Measurements from ENCODE around the gene DGKG.

GRCh38 chr3:186255703-186256331 is 106.2 kb downstream of the DGKG start:
- TF ChIP-seq SPI1 (IDR thresholded peaks at IDR 0.05; ENCODE audit: low read depth, low read length) (no peak), POLR2A (IDR thresholded peaks at IDR 0.05; ENCODE audit: low read depth, low read length) (no peak), POLR2AphosphoS5 (IDR thresholded peaks at IDR 0.05; ENCODE audit: low read depth, low read length) (no peak), TAF1 (IDR thresholded peaks at IDR 0.05; ENCODE audit: low read depth, low read length) (no peak), PAX5 (IDR thresholded peaks at IDR 0.05; ENCODE audit: insufficient read depth, low read length, severe bottlenecking) (no peak), POU2F2 (IDR thresholded peaks at IDR 0.05; ENCODE audit: low read depth, low read length) (peak; percentile 66; the same call in 1 of the 2 replicates)
